Ishikawa (cell line): ENCODE data around the gene DAP.

Source experiments
- CEBPB ChIP-seq: IDR thresholded peaks from 2 replicates; pipeline ENCODE4 v1.6.1; 2012
- CREB1 ChIP-seq: IDR thresholded peaks from 2 replicates; pipeline ENCODE4 v1.6.1; 2012; ENCODE audit warnings: low read depth
- EGR1 ChIP-seq: IDR thresholded peaks from 2 replicates; pipeline ENCODE4 v1.6.1; 2012
- EP300 ChIP-seq: IDR thresholded peaks from 2 replicates; pipeline ENCODE4 v1.6.1; 2012; ENCODE audit warnings: borderline replicate concordance
- FOXM1 ChIP-seq: IDR thresholded peaks from 2 replicates; pipeline ENCODE4 v1.6.1; 2012; ENCODE audit warnings: low read depth, borderline replicate concordance
- MAX ChIP-seq: IDR thresholded peaks from 2 replicates; pipeline ENCODE4 v1.6.1; 2012
- NFIC ChIP-seq: IDR thresholded peaks from 2 replicates; pipeline ENCODE4 v1.6.1; 2012
- RAD21 ChIP-seq: IDR thresholded peaks from 2 replicates; pipeline ENCODE4 v1.6.1; 2012; ENCODE audit warnings: low read depth
- REST ChIP-seq: IDR thresholded peaks from 2 replicates; pipeline ENCODE4 v1.6.1; 2012; ENCODE audit warnings: low read depth, mild to moderate bottlenecking
- TAF1 ChIP-seq: IDR thresholded peaks from 2 replicates; pipeline ENCODE4 v1.6.1; 2012; ENCODE audit warnings: low read depth, mild to moderate bottlenecking
- TCF12 ChIP-seq: IDR thresholded peaks from 2 replicates; pipeline ENCODE4 v1.6.1; 2012; ENCODE audit warnings: low read depth
- TEAD4 ChIP-seq: IDR thresholded peaks from 2 replicates; pipeline ENCODE4 v1.6.1; 2012
- USF1 ChIP-seq: IDR thresholded peaks from 2 replicates; pipeline ENCODE4 v1.6.1; 2012
- YY1 ChIP-seq: IDR thresholded peaks from 2 replicates; pipeline ENCODE4 v1.6.1; 2012; ENCODE audit warnings: low read depth
- ZBTB7A ChIP-seq: IDR thresholded peaks from 2 replicates; pipeline ENCODE4 v1.6.1; 2012; ENCODE audit warnings: low read depth

The DAP gene

GRCh38 chr5:10632110-10632761 lies 128.8 kb downstream of the DAP start:
- TF ChIP-seq TCF12 (no peak), REST (no peak), TAF1 (no peak), USF1 (no peak), MAX (no peak), CEBPB (no peak), TEAD4 (no peak), EGR1 (no peak)

GRCh38 chr5:10631316-10631996 lies 129.6 kb downstream of the DAP start:
- no peak for TF ChIP-seq TAF1
- no peak for TF ChIP-seq CEBPB
- TF ChIP-seq EGR1, result no peak
- TF ChIP-seq EP300, result no peak
- no peak for TF ChIP-seq CREB1
- no peak for TF ChIP-seq TEAD4
- TF ChIP-seq YY1, result no peak
- no peak for TF ChIP-seq MAX
- TF ChIP-seq NFIC, result no peak
- no peak for TF ChIP-seq ZBTB7A
- no peak for TF ChIP-seq FOXM1
- TF ChIP-seq TCF12, result no peak
- no peak for TF ChIP-seq REST
- TF ChIP-seq USF1, result no peak
- TF ChIP-seq RAD21, result no peak

- TF ChIP-seq EGR1 (no peak), ZBTB7A (no peak), FOXM1 (no peak), TEAD4 (no peak)
Measured at GRCh38 chr5:10630126-10630525, 130.9 kb downstream of the DAP start.

GRCh38 chr5:10629682-10630081 lies 131.4 kb downstream of the DAP start:
- TF ChIP-seq TEAD4, result no peak
- no peak for TF ChIP-seq NFIC
- TF ChIP-seq ZBTB7A, result no peak
- no peak for TF ChIP-seq CREB1
- no peak for TF ChIP-seq EP300
- no peak for TF ChIP-seq FOXM1
- no peak for TF ChIP-seq REST
- TF ChIP-seq MAX, result no peak
- no peak for TF ChIP-seq RAD21
- no peak for TF ChIP-seq EGR1
- no peak for TF ChIP-seq TCF12
- no peak for TF ChIP-seq CEBPB
- TF ChIP-seq TAF1, result no peak
- no peak for TF ChIP-seq USF1
- no peak for TF ChIP-seq YY1
